IMR-90 (cell line): Measurements from ENCODE around the gene ABCA4. TPM values are rescaled to one million over a fixed set of nuclear protein-coding genes. Genes with fewer than 3 reads are reported as not detected.
A peak's percentile ranks its signal among the peaks of the same experiment; 100 is the strongest.

ENCODE experiments used
- ATAC-seq: fragments of 200-7000 bp; cut with Tn5 transposase; 2 replicates; pipeline ENCODE4 v1.9.1; 2020; ENCODE audit warnings: low read depth, mild to moderate bottlenecking, moderate library complexity
- BruUV-seq: library from RNA; stranded (reverse); fragments of 400-500 nt; replicated peaks from 2 replicates; lab custom pipeline; 2021; lab: Mats Ljungman, UMichigan
- CTCF ChIA-PET: fragments of 300-600 bp; formaldehyde crosslinking; extraction: SDS; loops from one replicate; lab custom pipeline; 2021; ENCODE audit warnings: antibody characterized with exemption; lab: Yijun Ruan, JAX
- POLR2A ChIA-PET: fragments of 300-600 bp; sonication (Branson Sonifier 250); formaldehyde crosslinking; loops from one replicate; lab custom pipeline; 2022; ENCODE audit warnings: antibody characterized with exemption; ENCODE audit not compliant: unreplicated experiment; lab: Charles Lee
- DNase-seq: peaks from one replicate; pipeline ENCODE4 v3.0.0; 2013
- H2AFZ ChIP-seq: replicated peaks from 2 replicates; pipeline ENCODE3; 2013; ENCODE audit warnings: low read length, mild to moderate bottlenecking; ENCODE audit not compliant: poor library complexity
- H2AK5ac ChIP-seq: 2 replicates; pipeline ENCODE4 v1.6.1; 2013; ENCODE audit warnings: low read depth, low read length, inconsistent platforms
- H2AK9ac ChIP-seq: replicated peaks from 2 replicates; pipeline ENCODE3; 2013; ENCODE audit warnings: mild to moderate bottlenecking, low read depth, low read length, moderate library complexity; ENCODE audit not compliant: poor library complexity
- H2BK120ac ChIP-seq: 2 replicates; pipeline ENCODE4 v1.6.1; 2013; ENCODE audit warnings: low read depth, low read length, inconsistent platforms
- H2BK15ac ChIP-seq: 3 replicates; pipeline ENCODE4 v1.6.1; 2013; ENCODE audit warnings: low read depth, low read length, inconsistent platforms
- H2BK20ac ChIP-seq: 2 replicates; pipeline ENCODE4 v1.6.1; 2013; ENCODE audit warnings: low read depth, mild to moderate bottlenecking, inconsistent platforms, low read length, moderate library complexity
- H2BK5ac ChIP-seq: 2 replicates; pipeline ENCODE4 v1.6.1; 2013; ENCODE audit warnings: mild to moderate bottlenecking, low read depth, low read length, inconsistent platforms; ENCODE audit not compliant: poor library complexity, severe bottlenecking
- H3K14ac ChIP-seq: replicated peaks from 2 replicates; pipeline ENCODE4 v1.6.1; 2013; ENCODE audit warnings: low read depth, low read length, inconsistent platforms
- H3K18ac ChIP-seq: 2 replicates; pipeline ENCODE4 v1.6.1; 2013; ENCODE audit warnings: low read depth, low read length, control low read depth
- H3K23ac ChIP-seq: 2 replicates; pipeline ENCODE4 v1.6.1; 2013; ENCODE audit warnings: low read depth, low read length, inconsistent platforms
- H3K27ac ChIP-seq: 2 replicates; pipeline ENCODE4 v1.5.1; 2013; ENCODE audit warnings: mild to moderate bottlenecking, control low read depth, low read length; ENCODE audit not compliant: insufficient read depth
- H3K27me3 ChIP-seq: 2 replicates; pipeline ENCODE4 v1.6.1; 2013; ENCODE audit warnings: low read length; ENCODE audit not compliant: control insufficient read depth, insufficient read depth
- H3K36me3 ChIP-seq: 2 replicates; pipeline ENCODE4 v1.6.1; 2013; ENCODE audit warnings: low read length, mixed read lengths; ENCODE audit not compliant: control insufficient read depth, insufficient read depth
- H3K4ac ChIP-seq: 2 replicates; pipeline ENCODE4 v1.6.1; 2013; ENCODE audit warnings: low read depth, low read length, inconsistent platforms
- H3K4me1 ChIP-seq: 2 replicates; pipeline ENCODE4 v1.6.1; 2013; ENCODE audit warnings: low read length, mixed read lengths; ENCODE audit not compliant: control insufficient read depth, insufficient read depth
- H3K4me2 ChIP-seq: 2 replicates; pipeline ENCODE4 v1.6.1; 2013; ENCODE audit warnings: low read depth, mild to moderate bottlenecking, control low read depth, low read length, moderate library complexity
- H3K4me3 ChIP-seq: 2 replicates; pipeline ENCODE4 v1.5.1; 2013; ENCODE audit warnings: low read depth, mild to moderate bottlenecking, control low read depth, low read length, moderate library complexity; ENCODE audit not compliant: insufficient read depth
- H3K56ac ChIP-seq: 2 replicates; pipeline ENCODE4 v1.6.1; 2013; ENCODE audit warnings: low read length, inconsistent platforms; ENCODE audit not compliant: insufficient read depth; ENCODE audit errors: extremely low read depth
- H3K79me1 ChIP-seq, 2 experiments: 2 replicates each; pipeline ENCODE4 v1.6.1; 2013; ENCODE audit warnings: low read length in 2 of 2, inconsistent platforms in 1 of 2, low read depth in 1 of 2
- H3K9ac ChIP-seq: 2 replicates; pipeline ENCODE4 v1.6.1; 2013; ENCODE audit warnings: low read depth, low read length, control low read depth
- H3K9me1 ChIP-seq: 2 replicates; pipeline ENCODE4 v1.6.1; 2013; ENCODE audit warnings: low read length, inconsistent platforms; ENCODE audit not compliant: insufficient read depth
- H3K9me3 ChIP-seq: 2 replicates; pipeline ENCODE4 v1.6.1; 2013; ENCODE audit warnings: low read length; ENCODE audit not compliant: control insufficient read depth, insufficient read depth
- H4K20me1 ChIP-seq: 2 replicates; pipeline ENCODE4 v1.6.1; 2013; ENCODE audit warnings: low read length, inconsistent platforms; ENCODE audit not compliant: insufficient read depth
- H4K5ac ChIP-seq: 2 replicates; pipeline ENCODE4 v1.6.1; 2013; ENCODE audit warnings: mild to moderate bottlenecking, low read depth, low read length, control low read depth
- H4K8ac ChIP-seq, 2 experiments: 2 replicates each; pipeline ENCODE4 v1.6.1; 2013; ENCODE audit warnings: low read depth in 2 of 2, low read length in 2 of 2, control low read depth in 1 of 2, inconsistent platforms in 1 of 2
- H4K91ac ChIP-seq: 2 replicates; pipeline ENCODE4 v1.6.1; 2013; ENCODE audit warnings: low read depth, low read length, inconsistent platforms; ENCODE audit not compliant: insufficient read depth
- CEBPB ChIP-seq: IDR thresholded peaks from 2 replicates; pipeline ENCODE4 v1.6.1; 2012; ENCODE audit warnings: low read depth, low read length, improper control_type of control experiment
- CHD1 ChIP-seq: IDR thresholded peaks from 2 replicates; pipeline ENCODE4 v1.6.1; 2012; ENCODE audit warnings: low read depth, low read length, improper control_type of control experiment
- CTCF ChIP-seq: conservative IDR thresholded peaks from 2 replicates; pipeline ENCODE4 v1.5.1; 2012; ENCODE audit warnings: mild to moderate bottlenecking, low read depth, low read length, improper control_type of control experiment
- NFE2L2 ChIP-seq: fragments of 150-350 bp; IDR thresholded peaks from 2 replicates; pipeline ENCODE4 v1.6.1; 2016; ENCODE audit warnings: low read depth, mild to moderate bottlenecking, low read length
- RAD21 ChIP-seq: IDR thresholded peaks from 2 replicates; pipeline ENCODE4 v1.6.1; 2012; ENCODE audit warnings: low read length, improper control_type of control experiment
- RCOR1 ChIP-seq: IDR thresholded peaks from 2 replicates; pipeline ENCODE4 v1.6.1; 2012; ENCODE audit warnings: mild to moderate bottlenecking, low read length, improper control_type of control experiment; ENCODE audit not compliant: insufficient replicate concordance
- RFX5 ChIP-seq: IDR thresholded peaks from 2 replicates; pipeline ENCODE4 v1.8.0; 2012; ENCODE audit warnings: low read depth, mild to moderate bottlenecking, low read length, moderate library complexity
- WGBS, 2 experiments: methylation state at CpG; one replicate each; pipeline versions ENCODE4 v1.1.5 to v1.1.7; 2013; ENCODE audit warnings: missing lambda C conversion rate in 2 of 2; ENCODE audit not compliant: insufficient read length in 1 of 2; ENCODE audit errors: extremely low coverage in 2 of 2; 5-methylcytosine and 5-hydroxymethylcytosine counted together
- dilution Hi-C: fragments of 300-500 bp; cut with HindIII; formaldehyde crosslinking; loops from one replicate; pipeline ENCODE4 v1.14.3; 2018; ENCODE audit warnings: low sequenced_read_pairs; ENCODE audit not compliant: unreplicated experiment
- in situ Hi-C: fragments of 300-500 bp; cut with MboI; formaldehyde crosslinking; loops from 3 replicates; pipeline ENCODE4 v1.14.3; 2019; ENCODE audit warnings: low sequenced_read_pairs, inconsistent platforms, mixed read lengths
- intact Hi-C: fragments of 100-400 bp; cut with micrococcal nuclease; formaldehyde crosslinking; loops from 2 replicates; pipeline ENCODE4 v1.10.0; 2022
- polyA plus RNA-seq, 3 experiments: library from polyadenylated mRNA; depleted of rRNA; stranded (reverse); fragments of >200 nt; gene quantifications; 2 replicates each; pipeline ENCODE4 v1.2.3, GENCODE V29; 2012; ENCODE audit warnings: low replicate concordance in 1 of 3
- total RNA-seq: library from RNA; depleted of rRNA; stranded (reverse); fragments of >200 nt; gene quantifications from 2 replicates; pipeline ENCODE4 v1.2.3, GENCODE V29; 2012
- TF ChIP-seq, protein P1 (sequence below): fragments of 150-350 bp; IDR thresholded peaks from 2 replicates; pipeline ENCODE4 v1.6.1; 2016; ENCODE audit warnings: low read depth, mild to moderate bottlenecking, low read length, moderate library complexity, borderline replicate concordance

The ABCA4 gene
- total and polyA plus RNA-seq, 2 of the 4 experiments (the other 2 are of a cell fraction): under 0.01 to 0.36 TPM

GRCh38 chr1:94169126-94169525 is 48.2 kb upstream of the ABCA4 start:
- Histone ChIP-seq H2BK5ac (no peak overlapping the region), H3K56ac (no peak overlapping the region), H4K91ac (no peak overlapping the region), H4K8ac (no peak overlapping the region), H2BK20ac (no peak overlapping the region), H3K79me1 (peaks cover 0 to 5% of the 10 kb centered on the region in 2 experiments; a peak in 2 of 4 replicates), H3K9me3 (no peaks in the 10 kb centered on the region; the same call in 1 of the 2 replicates), H2AK5ac (no peak overlapping the region; the same call in 1 of the 2 replicates), H4K5ac (no peak overlapping the region), H2AK9ac (peak overlapping the region; percentile 24), H3K18ac (no peak overlapping the region), H3K4me3 (no peak overlapping the region), H3K9me1 (peaks cover 4% of the 10 kb centered on the region; the same call in 1 of the 2 replicates), H3K23ac (no peak overlapping the region), H2BK120ac (no peak overlapping the region), H4K20me1 (0 out of 2 replicates have a peak, but pooled peaks cover 4% of the 10 kb centered on the region), H3K14ac (no peak overlapping the region), H3K4ac (no peak overlapping the region), H3K27ac (no peak overlapping the region), H3K9ac (no peak overlapping the region), H3K4me2 (no peak overlapping the region), H2BK15ac (no peak overlapping the region), H2AFZ (peak overlapping the region; percentile 49), H3K36me3 (peaks cover 8% of the 10 kb centered on the region), H3K27me3 (no peaks in the 10 kb centered on the region), H3K4me1 (no peaks in the 10 kb centered on the region)
- no peak for ATAC-seq
- in situ Hi-C loops (no loop called here), intact Hi-C loops (no loop called here), dilution Hi-C loops (no loop called here)
- BruUV-seq: no TSS peak
- WGBS, 2 experiments: 90% methylated on average over 2 of the region's 3 CpGs; no CpG with 5 or more reads in 1 of the 2 experiments
- ChIA-PET POLR2A (no interaction called here), CTCF (no interaction called here)
- TF ChIP-seq RFX5: no peak
- TF ChIP-seq NFE2L2: no peak
- no peak for TF ChIP-seq CTCF
- no peak for TF ChIP-seq RCOR1
- TF ChIP-seq CHD1: no peak
- no peak for TF ChIP-seq CEBPB
- no peak for TF ChIP-seq RAD21
- TF ChIP-seq, protein P1, sequence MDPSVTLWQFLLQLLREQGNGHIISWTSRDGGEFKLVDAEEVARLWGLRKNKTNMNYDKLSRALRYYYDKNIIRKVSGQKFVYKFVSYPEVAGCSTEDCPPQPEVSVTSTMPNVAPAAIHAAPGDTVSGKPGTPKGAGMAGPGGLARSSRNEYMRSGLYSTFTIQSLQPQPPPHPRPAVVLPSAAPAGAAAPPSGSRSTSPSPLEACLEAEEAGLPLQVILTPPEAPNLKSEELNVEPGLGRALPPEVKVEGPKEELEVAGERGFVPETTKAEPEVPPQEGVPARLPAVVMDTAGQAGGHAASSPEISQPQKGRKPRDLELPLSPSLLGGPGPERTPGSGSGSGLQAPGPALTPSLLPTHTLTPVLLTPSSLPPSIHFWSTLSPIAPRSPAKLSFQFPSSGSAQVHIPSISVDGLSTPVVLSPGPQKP: no peak
- no peak for DNase-seq
